ENCODE measurements around the gene MED13L. TPM values are rescaled to one million over a fixed set of nuclear protein-coding genes. Genes with fewer than 3 reads are reported as not detected.

MED13L gene
- total RNA-seq, 2 experiments from 2014 or later, result 25.7 to 40.1 TPM

- H3K4me1 ChIP-seq (ENCODE audit: insufficient read depth, low read length, poor library complexity, severe bottlenecking), result no peaks in the 10 kb centered on the region
- no peak for DNase-seq (ENCODE audit: low spot score)
- H3K36me3 ChIP-seq (ENCODE audit: insufficient read depth, low read length), result no peaks in the 10 kb centered on the region
- no peak overlapping the region for H3K27ac ChIP-seq (ENCODE audit: low read depth, low read length, poor library complexity, severe bottlenecking)
- BruUV-seq (replicated peaks), result no TSS peak
- H4K20me1 ChIP-seq (ENCODE audit: insufficient read depth, low read length), result no peaks in the 10 kb centered on the region
- no peaks in the 10 kb centered on the region for H3K79me2 ChIP-seq (ENCODE audit: insufficient read depth, low read depth, low read length)
- ChIA-PET CTCF (ENCODE audit: unreplicated experiment) (no interaction called here), POLR2A (no interaction called here)
- intact Hi-C loops (cut with micrococcal nuclease; ENCODE audit: unreplicated experiment), result no loop called here
- no peak overlapping the region for H3K4me3 ChIP-seq (ENCODE audit: low read depth, low read length, poor library complexity, severe bottlenecking)
- no peak overlapping the region for H2AFZ ChIP-seq (ENCODE audit: low read length)
- no peaks in the 10 kb centered on the region for H3K9me2 ChIP-seq (ENCODE audit: insufficient read depth, low read length)
- no peaks in the 10 kb centered on the region for H3K9me3 ChIP-seq (ENCODE audit: low read length)
- TF ChIP-seq EZH2phosphoT487 (IDR thresholded peaks at IDR 0.05; ENCODE audit: borderline replicate concordance, low read depth, low read length), result no peak
- no peak for TF ChIP-seq CTCF (conservative IDR thresholded peaks at IDR 0.05; ENCODE audit: low read length)
- H3K4me2 ChIP-seq (ENCODE audit: low read length), result no peak overlapping the region
Measured at GRCh38 chr12:116299064-116299463, 21.6 kb upstream of the MED13L start.

- BruUV-seq (replicated peaks), result no TSS peak
- ChIA-PET POLR2A (interaction anchor here (0.6 kb wide), 1 partner anchor 131 kb away, joined by 5 read pairs; no protein-coding TSS in a partner anchor), CTCF (ENCODE audit: unreplicated experiment) (no interaction called here)
- no peak for TF ChIP-seq EZH2phosphoT487 (IDR thresholded peaks at IDR 0.05; ENCODE audit: borderline replicate concordance, low read depth, low read length)
- TF ChIP-seq CTCF (conservative IDR thresholded peaks at IDR 0.05; ENCODE audit: low read length), result no peak
- Histone ChIP-seq H2AFZ (ENCODE audit: low read length) (no peak overlapping the region), H3K9me3 (ENCODE audit: low read length) (no peaks in the 10 kb centered on the region), H3K4me1 (ENCODE audit: insufficient read depth, low read length, poor library complexity, severe bottlenecking) (no peaks in the 10 kb centered on the region), H3K27ac (ENCODE audit: low read depth, low read length, poor library complexity, severe bottlenecking) (no peak overlapping the region), H3K4me3 (ENCODE audit: low read depth, low read length, poor library complexity, severe bottlenecking) (no peak overlapping the region), H4K20me1 (ENCODE audit: insufficient read depth, low read length) (no peaks in the 10 kb centered on the region), H3K36me3 (ENCODE audit: insufficient read depth, low read length) (no peaks in the 10 kb centered on the region), H3K79me2 (ENCODE audit: insufficient read depth, low read depth, low read length) (no peaks in the 10 kb centered on the region), H3K9me2 (ENCODE audit: insufficient read depth, low read length) (no peaks in the 10 kb centered on the region), H3K4me2 (ENCODE audit: low read length) (no peak overlapping the region)
- intact Hi-C loops (cut with micrococcal nuclease; ENCODE audit: unreplicated experiment), result no loop called here
- DNase-seq (ENCODE audit: low spot score), result no peak
Measured at GRCh38 chr12:116298578-116298977, 21.1 kb upstream of the MED13L start.

- Histone ChIP-seq H3K4me1 (ENCODE audit: insufficient read depth, low read length, poor library complexity, severe bottlenecking) (no peaks in the 10 kb centered on the region), H2AFZ (ENCODE audit: low read length) (no peak overlapping the region), H3K9me3 (ENCODE audit: low read length) (no peaks in the 10 kb centered on the region), H4K20me1 (ENCODE audit: insufficient read depth, low read length) (no peaks in the 10 kb centered on the region), H3K9me2 (ENCODE audit: insufficient read depth, low read length) (no peaks in the 10 kb centered on the region), H3K36me3 (ENCODE audit: insufficient read depth, low read length) (no peaks in the 10 kb centered on the region), H3K27ac (ENCODE audit: low read depth, low read length, poor library complexity, severe bottlenecking) (no peak overlapping the region), H3K4me2 (ENCODE audit: low read length) (no peak overlapping the region), H3K79me2 (ENCODE audit: insufficient read depth, low read depth, low read length) (no peaks in the 10 kb centered on the region), H3K4me3 (ENCODE audit: low read depth, low read length, poor library complexity, severe bottlenecking) (no peak overlapping the region)
- no peak for DNase-seq (ENCODE audit: low spot score)
- no peak for TF ChIP-seq CTCF (conservative IDR thresholded peaks at IDR 0.05; ENCODE audit: low read length)
- TF ChIP-seq EZH2phosphoT487 (IDR thresholded peaks at IDR 0.05; ENCODE audit: borderline replicate concordance, low read depth, low read length), result no peak
- BruUV-seq (replicated peaks), result no TSS peak
- intact Hi-C loops (cut with micrococcal nuclease; ENCODE audit: unreplicated experiment), result no loop called here
- ChIA-PET POLR2A (interaction anchor here (0.7 kb wide), 1 partner anchor 27 kb away, joined by 3 read pairs; no protein-coding TSS in a partner anchor), CTCF (ENCODE audit: unreplicated experiment) (no interaction called here)
Measured at GRCh38 chr12:116297224-116297834, 19.8 kb upstream of the MED13L start.

Data from OCI-LY7 (cell line).